Osteoblast (primary cell): Measurements from ENCODE around the gene TMEM255A. TPM values are rescaled to one million over a fixed set of nuclear protein-coding genes. Genes with fewer than 3 reads are reported as not detected.

ENCODE experiments used
- DNase-seq: peaks from one replicate; pipeline ENCODE4 v3.0.0; 2011; ENCODE audit warnings: low spot score, mixed read lengths; ENCODE audit not compliant: insufficient read length; ENCODE audit errors: missing footprints
- H2AFZ ChIP-seq: 2 replicates; pipeline ENCODE4 v1.6.0; 2011; ENCODE audit warnings: mild to moderate bottlenecking, low read length
- H3K27ac ChIP-seq: 2 replicates; pipeline ENCODE4 v1.5.1; 2011; ENCODE audit warnings: mild to moderate bottlenecking, low read depth, low read length, moderate library complexity
- H3K27me3 ChIP-seq: 2 replicates; pipeline ENCODE4 v1.6.0; 2012; ENCODE audit warnings: mild to moderate bottlenecking, control low read depth, inconsistent platforms, low read length, moderate library complexity; ENCODE audit not compliant: insufficient read depth
- H3K36me3 ChIP-seq: 2 replicates; pipeline ENCODE4 v1.5.1; 2011; ENCODE audit warnings: mild to moderate bottlenecking, low read length, control low read depth, moderate library complexity; ENCODE audit not compliant: insufficient read depth
- H3K4me1 ChIP-seq: 2 replicates; pipeline ENCODE4 v1.5.1; 2011; ENCODE audit warnings: mild to moderate bottlenecking, low read length, control low read depth, moderate library complexity; ENCODE audit not compliant: insufficient read depth
- H3K4me2 ChIP-seq: 2 replicates; pipeline ENCODE4 v1.6.0; 2011; ENCODE audit warnings: mild to moderate bottlenecking, low read length; ENCODE audit not compliant: insufficient read depth
- H3K4me3 ChIP-seq: fragments of 200-600 bp; sonication (generic); 3 replicates; pipeline ENCODE4 v1.5.1; 2012; ENCODE audit warnings: mild to moderate bottlenecking, low read length, inconsistent platforms; ENCODE audit not compliant: insufficient read depth
- H3K79me2 ChIP-seq: 2 replicates; pipeline ENCODE4 v1.6.0; 2012; ENCODE audit warnings: mild to moderate bottlenecking, low read length, control low read depth, inconsistent platforms; ENCODE audit not compliant: insufficient read depth
- H3K9me3 ChIP-seq: 2 replicates; pipeline ENCODE4 v1.5.1; 2011; ENCODE audit warnings: low read depth, low read length, control low read depth
- H4K20me1 ChIP-seq: 2 replicates; pipeline ENCODE4 v1.6.0; 2012; ENCODE audit warnings: mild to moderate bottlenecking, low read length, control low read depth; ENCODE audit not compliant: insufficient read depth
- total RNA-seq: library from RNA; depleted of rRNA; stranded (reverse); fragments of >200 nt; gene quantifications from 2 replicates; pipeline ENCODE4 v1.2.3, GENCODE V29; 2012
- TF ChIP-seq, protein P1 (sequence below): IDR thresholded peaks from 2 replicates; pipeline ENCODE4 v1.5.1; 2011; ENCODE audit warnings: mild to moderate bottlenecking, low read depth, low read length, moderate library complexity; ENCODE audit errors: extremely low read depth

Gene TMEM255A
- total RNA-seq, 1 donor: under 0.01 TPM

DNA sequence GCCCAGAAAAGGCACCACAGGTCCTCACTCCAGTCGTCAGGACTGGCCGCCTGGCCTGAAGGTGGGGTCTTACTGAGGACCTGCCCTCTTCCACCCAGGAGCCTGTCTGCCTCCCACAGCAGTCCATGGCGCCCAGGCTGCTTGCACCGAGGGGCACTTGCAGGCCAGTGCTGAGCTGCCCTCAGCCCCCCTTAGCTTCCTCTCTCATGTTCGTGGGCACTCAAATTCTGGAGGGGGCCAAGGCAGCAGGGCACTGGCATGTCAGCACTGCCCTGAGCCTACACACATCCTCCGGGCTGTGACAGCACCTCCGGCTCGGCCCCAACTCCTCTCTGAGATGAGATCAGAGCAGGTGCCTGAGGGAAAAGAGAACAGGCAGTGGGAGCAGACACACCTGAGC, 87.9 kb downstream of the TMEM255A start:
- Histone ChIP-seq H3K27me3 (no peaks in the 10 kb centered on the region), H3K4me3 (no peak overlapping the region)
- TF ChIP-seq, protein P1, sequence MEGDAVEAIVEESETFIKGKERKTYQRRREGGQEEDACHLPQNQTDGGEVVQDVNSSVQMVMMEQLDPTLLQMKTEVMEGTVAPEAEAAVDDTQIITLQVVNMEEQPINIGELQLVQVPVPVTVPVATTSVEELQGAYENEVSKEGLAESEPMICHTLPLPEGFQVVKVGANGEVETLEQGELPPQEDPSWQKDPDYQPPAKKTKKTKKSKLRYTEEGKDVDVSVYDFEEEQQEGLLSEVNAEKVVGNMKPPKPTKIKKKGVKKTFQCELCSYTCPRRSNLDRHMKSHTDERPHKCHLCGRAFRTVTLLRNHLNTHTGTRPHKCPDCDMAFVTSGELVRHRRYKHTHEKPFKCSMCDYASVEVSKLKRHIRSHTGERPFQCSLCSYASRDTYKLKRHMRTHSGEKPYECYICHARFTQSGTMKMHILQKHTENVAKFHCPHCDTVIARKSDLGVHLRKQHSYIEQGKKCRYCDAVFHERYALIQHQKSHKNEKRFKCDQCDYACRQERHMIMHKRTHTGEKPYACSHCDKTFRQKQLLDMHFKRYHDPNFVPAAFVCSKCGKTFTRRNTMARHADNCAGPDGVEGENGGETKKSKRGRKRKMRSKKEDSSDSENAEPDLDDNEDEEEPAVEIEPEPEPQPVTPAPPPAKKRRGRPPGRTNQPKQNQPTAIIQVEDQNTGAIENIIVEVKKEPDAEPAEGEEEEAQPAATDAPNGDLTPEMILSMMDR: no peak

DNA sequence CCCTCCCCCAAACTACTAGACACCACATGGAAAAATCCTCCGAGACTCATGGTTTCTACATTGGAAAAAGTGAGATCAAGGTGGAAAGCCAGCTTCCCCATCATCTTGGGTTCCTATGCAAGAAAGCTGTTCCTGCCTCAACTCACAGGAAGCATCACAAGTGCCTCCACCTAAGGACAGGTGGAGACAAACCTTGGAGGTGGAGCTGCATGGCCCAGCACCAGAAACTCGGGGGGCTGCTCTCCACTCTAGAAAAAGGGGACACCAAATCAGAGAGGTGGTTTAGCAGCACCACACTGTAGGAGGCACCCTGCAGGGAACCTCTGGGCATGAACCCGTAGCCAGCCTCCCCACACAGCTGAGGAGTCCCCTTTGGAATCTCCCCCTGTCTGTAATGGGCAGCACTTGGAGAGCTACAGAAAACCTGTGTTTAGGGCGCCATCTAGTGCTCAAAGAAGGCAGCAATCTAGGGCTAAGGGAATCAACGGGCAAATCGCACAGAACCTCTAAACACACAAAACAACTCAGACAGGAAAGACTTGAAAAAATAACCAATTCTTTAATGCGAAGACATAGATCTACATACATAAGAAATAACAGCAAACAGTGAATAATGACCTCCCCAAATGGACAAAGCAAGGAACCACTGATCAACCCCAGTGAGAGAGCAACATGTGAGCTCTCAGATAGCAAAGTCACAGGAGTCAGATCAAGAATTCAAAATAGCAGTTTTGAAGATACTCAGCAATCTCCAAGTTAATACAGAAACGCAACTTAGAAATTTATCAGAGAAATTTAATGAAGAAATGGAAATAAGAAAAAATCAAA, 97.6 kb downstream of the TMEM255A start:
- H3K4me2 ChIP-seq: no peak overlapping the region
- TF ChIP-seq, protein P1: peak; percentile 89
- H3K4me3 ChIP-seq: no peak overlapping the region
- H3K4me1 ChIP-seq: no peaks in the 10 kb centered on the region
- no peaks in the 10 kb centered on the region for H3K79me2 ChIP-seq
- no peaks in the 10 kb centered on the region for H4K20me1 ChIP-seq
- peak; percentile 85 for DNase-seq
- no peak overlapping the region for H2AFZ ChIP-seq
- H3K27me3 ChIP-seq: no peaks in the 10 kb centered on the region
- no peaks in the 10 kb centered on the region for H3K9me3 ChIP-seq
- H3K27ac ChIP-seq: no peak overlapping the region
- H3K36me3 ChIP-seq: no peaks in the 10 kb centered on the region

More for the DNA sequence above, 87.9 kb downstream of the TMEM255A start:
- Histone ChIP-seq H3K4me1 (no peaks in the 10 kb centered on the region), H3K9me3 (no peaks in the 10 kb centered on the region), H4K20me1 (no peaks in the 10 kb centered on the region), H3K4me2 (no peak overlapping the region), H3K27ac (no peak overlapping the region), H3K79me2 (no peaks in the 10 kb centered on the region), H3K36me3 (no peaks in the 10 kb centered on the region), H2AFZ (no peak overlapping the region)
- DNase-seq: no peak

Other genes starting within 250 kb of the TMEM255A start
- gene RHOXF2B, start 233.8 kb downstream of the TMEM255A start, total RNA-seq: not detected in 2 replicates
- gene RHOXF1, start 195.5 kb downstream of the TMEM255A start, total RNA-seq: not detected in 2 replicates
- under 0.01 TPM in 1 of 2 replicates, not detected in the other for gene RHOXF2, start 152.8 kb downstream of the TMEM255A start, total RNA-seq
- gene ZBTB33, start 60.6 kb downstream of the TMEM255A start, total RNA-seq: 19.2 and 20.0 TPM in 2 replicates
- gene ATP1B4, start 50.6 kb upstream of the TMEM255A start, total RNA-seq: not detected in 2 replicates
- gene LAMP2, start 157.8 kb upstream of the TMEM255A start, total RNA-seq: 237 and 294 TPM in 2 replicates
- 76.0 TPM in 2 replicates for gene CUL4B, start 249.5 kb upstream of the TMEM255A start, total RNA-seq